LoVo (cell line): Measurements from ENCODE around the gene KCNT2.
"Not testable (repeated sequence)": the region's sequence is repeated elsewhere in the genome, so short reads cannot be mapped to it uniquely, and the experiment has no call there.

Experiments used
- DNase-seq: peaks from one replicate; pipeline ENCODE4 v3.0.0-alpha.2; 2016; ENCODE audit warnings: low spot score

The KCNT2 gene

DNA sequence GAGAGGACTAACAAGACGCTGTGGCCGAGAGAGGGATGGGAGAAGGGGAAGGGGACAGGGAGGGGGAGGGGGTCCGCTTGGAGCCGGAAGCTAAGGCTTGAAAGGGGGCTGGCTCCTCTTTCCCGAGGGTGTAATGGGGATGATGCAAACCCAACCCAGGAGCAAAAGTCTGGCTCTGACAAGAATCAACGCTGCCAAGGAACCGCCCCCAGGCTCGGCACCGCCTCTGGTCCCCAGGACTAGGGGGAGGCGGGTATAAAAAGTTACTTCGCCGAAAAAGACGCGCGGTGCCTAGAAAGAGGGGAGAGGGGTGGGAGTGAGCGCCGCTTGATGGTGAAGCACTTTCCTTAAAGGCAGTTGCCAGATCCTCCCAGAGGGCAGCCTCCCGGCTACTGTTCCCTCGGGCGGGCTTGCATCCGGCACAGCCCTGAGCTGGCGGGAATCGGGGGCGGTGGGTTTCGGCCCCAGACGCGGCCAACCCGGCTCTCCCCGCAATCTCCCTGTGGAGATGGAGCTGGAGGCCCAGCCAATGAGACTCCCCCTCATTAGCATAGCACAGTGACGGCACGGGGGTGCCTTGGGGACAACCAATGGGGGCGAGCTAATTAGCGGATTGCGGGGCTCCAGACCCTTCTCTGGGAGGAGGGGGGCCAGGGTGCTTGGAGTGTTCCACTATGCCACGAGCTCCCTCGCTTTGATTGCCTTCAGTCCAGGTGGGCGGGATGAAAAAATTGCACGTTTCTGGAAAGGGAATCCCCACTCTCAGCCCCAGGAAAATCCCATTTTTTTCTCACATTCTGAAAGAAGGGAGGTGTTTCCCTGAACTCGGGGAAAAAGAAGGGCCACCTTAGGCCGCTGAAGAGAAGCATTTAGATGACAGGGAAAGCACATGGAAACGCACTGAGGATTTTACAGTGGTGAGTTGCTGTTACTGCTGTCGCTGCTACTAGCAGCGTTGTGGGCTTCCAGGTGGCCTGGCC is at the start of gene KCNT2:
TSS of gene KCNT2 (minus strand) at position 51 of the 980 bp plus-strand sequence. CDS start 131 bp downstream, outside the sequence.
- DNase-seq: no peak

DNA sequence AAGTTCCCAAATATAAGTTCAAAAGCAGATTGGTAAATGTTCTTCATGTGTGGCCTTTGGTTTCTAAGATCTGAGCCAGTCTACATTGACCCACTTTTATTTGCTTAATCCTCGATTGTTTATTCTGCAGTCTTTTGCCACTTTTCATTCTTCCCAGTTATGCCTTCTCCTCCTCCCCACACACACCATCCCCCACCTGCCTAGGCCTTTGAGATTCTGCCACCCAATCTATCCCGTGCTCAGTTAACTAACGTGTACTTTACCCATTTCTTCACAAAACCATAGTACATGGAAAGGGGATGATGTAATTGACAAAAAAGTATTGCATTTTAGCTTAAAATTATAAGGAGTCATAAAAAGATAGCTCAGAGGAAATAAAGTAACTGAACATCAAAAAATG is 47.3 kb upstream of the KCNT2 start:
- no peak for DNase-seq

DNA sequence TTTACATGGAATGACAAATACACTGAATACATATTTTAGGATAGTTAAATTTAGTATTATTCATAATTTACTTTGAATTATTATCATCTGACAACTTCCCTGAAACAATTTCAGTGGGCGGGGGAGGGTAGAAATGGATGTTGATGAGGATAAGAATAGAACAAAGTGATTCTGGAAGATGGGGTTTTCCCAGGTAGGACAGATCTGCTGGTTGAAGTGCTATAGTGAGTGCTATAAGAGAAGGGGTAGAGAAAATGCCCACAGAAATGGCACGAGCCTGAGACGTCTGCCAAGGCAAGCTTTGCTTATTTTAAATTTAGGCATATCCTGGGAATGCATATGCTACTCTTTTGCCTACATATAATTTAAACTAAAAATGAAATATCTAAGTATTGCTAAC is 46.8 kb upstream of the KCNT2 start:
- no peak for DNase-seq

DNA sequence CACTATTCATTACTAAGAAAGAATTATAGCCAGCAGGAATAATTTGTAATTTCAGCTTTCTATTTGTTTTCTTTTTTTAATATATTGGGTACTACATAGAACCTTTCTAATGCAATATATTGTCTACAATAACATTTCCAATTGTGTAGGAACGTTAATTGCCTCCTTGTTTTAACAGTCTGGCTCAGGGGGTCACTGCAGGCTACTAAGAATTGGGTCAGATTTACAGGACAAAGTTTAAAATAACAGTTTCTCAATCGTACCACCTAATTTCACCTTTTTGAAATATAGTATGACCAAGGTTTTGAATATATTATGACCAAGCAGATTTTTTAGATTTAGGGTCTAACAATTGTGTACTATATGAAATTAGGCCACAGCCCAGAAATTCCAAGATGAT is 46.0 kb upstream of the KCNT2 start:
- DNase-seq: no peak

DNA sequence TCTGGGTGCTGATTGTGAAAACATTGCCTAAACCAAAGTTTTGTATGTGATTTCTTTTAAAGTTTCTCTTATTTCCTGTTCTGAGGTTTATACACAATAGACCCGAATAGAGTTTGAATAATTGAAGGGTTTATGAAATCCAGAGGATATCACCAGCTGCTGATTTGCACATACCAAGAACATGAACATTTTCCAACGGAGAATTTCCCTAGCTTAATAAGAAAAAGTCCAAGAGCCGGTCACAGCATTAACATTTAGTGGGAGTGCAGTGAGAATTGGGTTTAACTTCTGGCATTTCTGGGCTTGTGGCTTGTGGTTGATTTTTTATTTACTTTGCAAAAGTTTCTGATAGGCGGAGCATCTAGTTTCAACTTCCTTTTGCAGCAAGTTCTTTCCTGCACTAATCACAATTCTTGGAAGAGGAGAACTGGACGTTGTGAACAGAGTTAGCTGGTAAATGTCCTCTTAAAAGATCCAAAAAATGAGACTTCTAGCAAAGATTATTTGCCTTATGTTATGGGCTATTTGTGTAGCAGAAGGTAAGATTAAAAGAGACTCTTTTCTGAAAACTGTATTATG is 43.5 kb upstream of the KCNT2 start, which contains the start of gene CFH:
TSS of gene CFH (plus strand) at position 407 of the 579 bp plus-strand sequence. CDS start at position 482, 75 bp downstream.
- DNase-seq: no peak

DNA sequence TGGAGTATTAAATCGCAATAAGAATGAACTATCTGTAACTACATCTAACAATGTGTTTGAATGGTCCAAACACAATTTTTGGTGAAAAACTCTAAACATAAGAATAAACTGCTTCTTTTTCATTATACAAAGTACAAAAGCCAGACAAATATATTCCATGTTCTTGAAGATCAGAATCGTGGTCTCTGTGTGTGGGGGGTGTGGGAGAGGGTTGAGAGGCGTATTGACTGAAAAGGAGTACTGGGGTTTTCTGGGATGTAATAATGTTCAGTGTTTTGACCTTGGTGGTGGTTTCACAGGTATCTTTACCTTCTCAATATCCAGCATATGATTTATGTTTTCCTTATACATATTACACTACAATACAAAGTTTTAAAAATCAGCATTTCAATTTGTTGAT is 42.8 kb upstream of the KCNT2 start:
- no peak for DNase-seq

DNA sequence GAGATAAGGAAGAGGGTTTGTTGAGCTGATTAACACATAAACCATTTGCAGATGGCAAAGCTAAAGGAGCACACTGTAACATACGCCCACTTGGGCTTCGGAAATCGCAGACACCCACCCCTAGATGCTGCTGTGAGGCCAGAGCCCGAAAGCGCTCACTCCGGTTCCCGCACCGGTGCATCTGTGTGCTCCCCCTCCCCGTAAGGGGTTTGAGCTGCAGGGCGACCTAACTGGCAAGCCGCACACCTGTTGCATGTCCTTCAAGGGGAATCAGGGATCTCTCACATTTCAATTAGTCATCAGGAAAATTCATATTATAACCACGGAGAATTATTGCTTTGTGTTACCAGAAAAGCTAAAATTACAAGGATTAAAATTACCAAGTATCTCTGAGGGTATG is 42.2 kb upstream of the KCNT2 start:
- DNase-seq: no peak

DNA sequence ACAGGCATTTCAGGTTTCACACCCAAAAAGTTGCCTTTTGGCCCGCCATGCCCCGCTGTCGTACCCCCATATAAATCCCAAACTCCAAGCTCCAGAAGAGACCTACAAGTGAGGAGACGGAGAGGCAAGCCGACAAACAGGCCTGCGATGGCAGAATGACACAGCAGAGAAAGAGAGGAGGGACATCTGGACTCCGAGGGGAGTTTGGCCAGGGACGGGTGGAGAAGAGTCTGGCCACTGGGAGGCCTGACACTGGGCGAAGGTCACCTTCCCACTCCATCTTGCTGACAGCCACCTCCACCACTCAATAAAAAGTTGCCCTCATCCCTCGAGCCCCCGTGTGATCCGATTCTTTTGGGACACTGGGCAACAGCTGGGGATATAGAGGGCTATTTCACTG is 41.8 kb upstream of the KCNT2 start:
- DNase-seq: no peak

DNA sequence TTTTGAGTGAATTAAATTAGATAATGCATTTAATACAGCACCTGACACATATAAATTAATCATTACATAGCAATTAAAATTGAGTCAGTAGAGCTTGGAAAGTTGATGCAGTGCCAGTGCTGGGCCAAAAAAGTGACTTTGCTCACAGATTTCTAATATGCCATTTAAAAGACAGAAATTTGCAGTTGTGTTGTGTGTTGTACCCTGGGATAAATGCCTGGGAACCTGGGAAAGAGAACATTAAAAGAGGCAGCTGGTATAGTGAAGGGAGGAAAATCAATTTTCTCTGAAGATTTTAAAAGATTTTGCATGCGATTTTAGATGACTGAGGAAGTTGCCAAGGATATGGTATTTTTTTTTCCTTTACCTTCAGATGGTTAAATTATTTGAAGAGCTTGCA is 32.7 kb upstream of the KCNT2 start:
- no peak for DNase-seq

DNA sequence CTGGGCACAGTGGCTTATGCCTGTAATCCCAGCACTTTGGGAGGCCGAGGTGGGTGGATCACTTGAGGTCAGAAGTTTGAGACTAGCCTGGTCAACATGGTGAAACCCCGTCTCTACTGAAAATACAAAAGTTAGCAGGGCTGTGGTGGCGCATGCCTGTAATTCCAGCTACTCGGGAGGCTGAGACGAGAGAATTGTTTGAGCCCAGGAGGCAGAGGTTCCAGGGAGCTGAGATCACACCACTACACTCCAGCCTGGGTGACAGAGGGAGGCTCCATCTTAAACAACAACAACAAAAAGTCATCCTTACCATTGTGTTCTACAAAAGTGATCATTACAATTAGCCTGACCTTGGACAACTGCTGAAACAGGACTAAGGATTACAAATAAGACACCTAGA is 31.1 kb upstream of the KCNT2 start:
- DNase-seq: not testable (repeated sequence)

DNA sequence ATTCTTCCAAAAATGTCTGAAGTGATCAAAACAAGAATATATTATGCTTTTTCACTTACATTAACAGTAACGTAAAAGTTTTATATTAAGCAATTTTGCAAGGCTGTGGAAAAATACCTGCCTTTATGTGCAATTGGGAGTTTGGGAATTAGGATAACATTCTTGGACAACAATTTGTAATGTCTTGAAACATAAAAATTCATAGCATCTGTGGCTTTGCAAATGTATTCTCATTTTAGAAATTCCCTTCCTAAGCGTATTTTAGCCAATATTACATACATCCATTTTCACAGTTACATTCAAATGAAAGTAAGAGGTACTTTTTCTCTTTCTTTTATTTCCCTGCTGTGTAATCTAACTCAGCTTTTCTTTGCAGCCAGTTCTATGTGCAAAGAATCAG is 30.2 kb upstream of the KCNT2 start:
- no peak for DNase-seq

DNA sequence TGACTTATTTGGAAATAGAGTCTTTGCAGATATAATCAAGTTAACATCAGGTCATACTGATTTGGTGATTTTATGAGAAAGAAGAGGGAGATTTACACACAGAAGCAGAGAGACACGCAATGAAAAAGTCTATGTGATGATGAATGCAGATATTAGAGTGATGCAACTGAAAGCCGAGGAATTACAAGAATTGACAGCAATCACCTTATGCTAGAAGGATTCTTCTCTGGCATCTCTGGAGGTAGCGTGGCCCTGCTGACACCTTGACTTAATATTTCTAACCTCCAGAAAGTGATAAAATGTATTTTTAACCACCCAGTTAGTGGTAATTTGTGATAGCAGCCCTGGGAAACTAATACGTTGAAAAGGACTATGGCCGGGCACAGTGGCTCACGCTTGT is 29.4 kb upstream of the KCNT2 start:
- DNase-seq: no peak

DNA sequence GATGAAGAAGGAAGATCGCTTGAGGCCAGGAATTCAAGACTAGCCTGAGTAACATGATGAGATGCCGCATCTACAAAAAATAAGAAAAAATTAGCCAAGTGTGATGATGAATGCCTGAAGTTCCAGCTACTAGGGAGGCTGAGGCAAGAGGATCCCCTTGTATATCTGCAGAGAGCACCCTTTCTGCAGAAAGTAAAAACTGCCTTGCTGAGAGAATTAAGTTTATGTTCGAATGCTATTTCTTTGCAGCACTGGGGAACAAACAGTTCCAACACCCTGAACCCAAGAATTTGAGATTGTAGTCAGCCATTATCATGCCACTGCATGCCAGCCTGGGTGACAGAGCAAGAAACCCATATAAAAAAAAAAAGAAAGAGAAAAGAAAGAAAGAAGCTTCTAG is 20.6 kb upstream of the KCNT2 start:
- no peak for DNase-seq

DNA sequence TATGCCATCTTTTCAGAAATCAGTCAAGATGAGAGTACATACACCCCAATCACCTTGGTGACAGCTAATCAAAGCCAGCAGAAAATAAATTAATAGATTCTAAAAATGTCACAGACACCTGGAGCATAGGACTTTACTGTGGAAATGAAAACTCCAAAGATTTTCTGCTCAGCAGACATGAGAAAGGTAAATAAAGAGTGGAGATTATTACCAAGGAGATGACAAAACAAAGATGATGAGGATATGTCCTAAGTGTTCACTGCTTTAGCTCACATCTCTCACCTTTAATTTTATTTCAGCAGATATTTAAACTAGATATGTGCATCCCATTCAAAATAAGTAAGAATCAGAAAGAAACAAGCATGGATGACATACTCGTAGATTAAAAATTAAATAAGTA is 14.8 kb upstream of the KCNT2 start:
- DNase-seq: no peak

DNA sequence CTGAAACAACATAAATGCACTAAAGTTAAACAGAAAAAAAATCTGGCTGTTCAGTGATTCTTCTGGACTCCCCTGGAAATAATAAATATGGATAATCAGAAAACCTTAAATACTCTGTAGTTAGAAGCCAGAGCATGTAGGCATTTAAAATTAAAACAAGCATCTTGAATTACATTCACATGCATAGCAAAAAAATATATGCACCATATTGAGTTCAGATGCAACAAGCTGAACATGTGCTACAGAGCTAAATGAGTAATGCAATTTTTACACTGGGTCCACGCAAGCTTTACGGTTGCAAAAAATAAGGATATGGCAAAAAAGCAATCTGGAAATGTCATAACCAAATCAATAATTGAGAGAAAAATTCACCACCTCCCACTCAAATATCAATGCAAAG is 11.5 kb upstream of the KCNT2 start:
- DNase-seq: no peak

DNA sequence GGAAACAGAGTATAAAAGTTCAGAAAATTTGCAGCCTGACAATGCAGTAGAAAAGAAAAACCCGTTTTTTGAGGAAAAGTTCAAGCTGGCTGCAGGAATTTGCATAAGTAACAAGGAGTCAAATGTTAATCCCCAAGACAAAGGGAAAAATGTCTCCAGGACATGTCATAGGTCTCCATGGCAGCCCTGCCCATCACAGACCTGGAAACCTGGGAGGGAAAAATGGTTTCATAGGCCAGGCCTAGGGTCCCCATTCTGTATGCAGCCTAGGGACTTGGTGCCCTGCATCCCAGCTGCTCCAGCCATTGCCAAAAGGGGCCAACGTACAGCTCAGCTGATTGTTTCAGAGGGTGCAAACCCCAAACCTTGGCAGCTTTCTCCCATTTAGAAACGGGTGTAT is 3.6 kb upstream of the KCNT2 start:
- no peak for DNase-seq

DNA sequence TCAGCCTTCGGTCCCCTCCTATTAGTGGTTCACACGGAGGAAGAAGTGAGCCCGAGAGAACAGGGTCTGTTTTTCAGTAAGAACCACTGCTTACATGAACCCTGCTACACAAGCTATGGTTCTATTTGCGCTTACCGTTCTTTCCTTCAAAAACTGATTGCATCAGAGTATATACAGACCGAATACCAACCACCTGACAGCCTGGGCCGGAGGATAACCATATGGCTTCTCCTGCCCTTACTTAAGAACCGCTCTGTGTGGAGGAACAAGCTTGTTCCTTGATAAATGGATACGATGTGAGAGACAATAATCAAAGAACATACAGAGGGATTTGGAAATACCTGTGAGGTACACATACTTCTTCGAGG is 1.1 kb upstream of the KCNT2 start:
- no peak for DNase-seq

DNA sequence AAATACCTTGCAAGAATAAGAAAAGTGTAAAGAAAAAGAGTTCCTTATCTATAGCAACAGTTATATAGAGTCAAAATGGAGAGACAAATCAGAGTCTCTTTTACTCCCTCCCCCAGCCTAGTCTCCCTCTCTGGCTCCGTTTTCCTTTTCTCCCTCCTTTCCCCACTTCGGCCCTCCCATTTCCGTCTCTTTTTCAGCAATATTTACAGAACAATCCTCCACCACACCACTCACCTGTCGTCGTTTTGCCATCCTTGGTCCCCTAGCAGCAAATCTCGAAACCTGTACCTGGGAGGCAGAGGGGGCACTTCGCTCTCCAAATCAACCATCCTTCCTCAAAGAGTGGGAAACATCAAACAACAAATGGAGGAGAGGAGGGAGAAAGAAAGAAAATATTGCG is 259 bp downstream of the KCNT2 start:
- no peak for DNase-seq

DNA sequence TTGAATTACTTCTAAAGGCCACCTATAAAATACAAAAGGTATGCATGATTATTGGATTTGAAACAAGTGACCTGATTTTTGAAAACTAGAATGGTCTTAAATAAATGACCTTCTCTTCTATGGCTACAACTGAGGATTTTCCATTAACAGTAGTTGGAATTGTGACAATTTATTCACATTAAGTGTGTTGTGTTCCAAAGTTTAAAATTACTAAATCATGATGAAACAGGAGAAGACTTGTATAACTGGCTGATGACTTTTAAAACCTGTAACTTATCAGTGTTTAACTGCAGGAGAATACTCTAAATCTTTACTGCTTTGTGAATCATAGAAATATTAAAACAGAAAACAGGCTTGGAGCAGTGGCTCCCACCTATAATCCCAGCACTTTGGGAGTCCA is 4.6 kb downstream of the KCNT2 start:
- DNase-seq: no peak

DNA sequence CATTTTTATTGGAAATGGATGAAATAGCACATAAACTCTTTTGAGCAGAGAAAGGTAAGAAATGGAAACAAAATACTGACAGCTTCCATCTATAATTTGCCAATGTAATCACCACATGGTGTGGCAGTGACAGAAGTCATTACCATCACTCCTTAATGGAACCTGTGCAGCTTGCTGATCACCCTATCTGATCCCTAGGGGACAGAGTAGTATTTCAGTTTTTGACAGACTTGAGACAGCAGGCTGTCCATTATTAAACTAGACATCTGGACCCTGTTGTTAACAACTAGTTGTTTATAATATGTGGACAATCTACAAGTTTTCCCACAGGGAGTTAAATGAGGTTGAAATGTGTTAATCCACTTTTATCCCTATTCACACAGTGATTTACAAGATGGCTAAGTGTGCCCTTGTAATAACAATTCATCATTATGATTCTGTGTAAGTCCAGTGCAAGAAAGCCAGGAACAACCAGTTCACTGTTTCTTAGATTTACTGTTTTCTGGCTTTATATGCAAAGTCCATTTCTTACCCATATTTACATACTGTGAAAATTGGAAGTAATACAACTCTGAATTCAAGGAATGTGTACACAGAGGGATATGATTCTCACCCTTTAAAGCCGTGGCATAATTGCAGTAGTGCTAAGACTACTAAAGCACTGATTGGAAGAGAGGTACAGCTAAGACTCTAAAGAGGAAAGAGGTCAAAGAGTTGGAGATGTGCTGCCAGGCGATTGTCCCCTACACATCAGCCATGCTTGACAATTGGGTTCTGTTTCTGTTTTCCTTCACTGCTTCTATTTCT is 9.1 kb downstream of the KCNT2 start:
- DNase-seq: no peak

DNA sequence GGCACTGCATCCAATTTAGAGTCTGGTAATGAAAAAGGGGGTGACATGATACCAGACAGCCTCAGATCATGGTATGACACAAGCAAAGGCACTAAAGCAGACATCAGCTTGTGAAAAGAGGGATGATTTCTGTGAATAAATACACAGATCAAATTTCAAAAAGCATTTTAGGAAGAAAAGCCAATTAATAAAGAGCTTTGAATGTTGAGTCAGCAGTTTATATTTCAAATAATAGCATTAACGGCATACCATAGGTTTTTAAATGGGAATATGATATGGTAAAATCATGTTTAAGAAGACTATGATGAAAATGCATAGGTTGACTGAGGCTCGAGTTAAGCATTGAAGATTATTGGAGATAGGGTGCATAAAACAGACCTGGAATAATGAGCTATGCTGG is 13.5 kb downstream of the KCNT2 start:
- no peak for DNase-seq

DNA sequence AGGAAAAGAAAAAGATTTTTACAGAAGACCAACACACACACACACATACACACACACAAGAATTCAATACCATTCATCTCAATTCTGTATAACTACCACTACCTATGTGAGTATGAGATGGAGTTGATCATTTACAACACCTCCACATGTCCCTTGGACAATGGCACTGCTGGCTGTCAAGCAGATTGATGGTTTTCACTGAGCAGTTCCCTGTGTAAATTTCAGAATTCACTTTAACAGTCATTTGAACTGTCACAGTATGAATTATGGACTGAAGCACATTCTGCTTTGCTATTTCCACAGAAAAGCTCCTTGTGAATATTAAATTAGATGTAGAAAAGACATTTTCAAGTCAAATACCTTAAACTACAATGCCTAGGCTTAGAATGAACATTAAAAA is 14.3 kb downstream of the KCNT2 start:
- no peak for DNase-seq

DNA sequence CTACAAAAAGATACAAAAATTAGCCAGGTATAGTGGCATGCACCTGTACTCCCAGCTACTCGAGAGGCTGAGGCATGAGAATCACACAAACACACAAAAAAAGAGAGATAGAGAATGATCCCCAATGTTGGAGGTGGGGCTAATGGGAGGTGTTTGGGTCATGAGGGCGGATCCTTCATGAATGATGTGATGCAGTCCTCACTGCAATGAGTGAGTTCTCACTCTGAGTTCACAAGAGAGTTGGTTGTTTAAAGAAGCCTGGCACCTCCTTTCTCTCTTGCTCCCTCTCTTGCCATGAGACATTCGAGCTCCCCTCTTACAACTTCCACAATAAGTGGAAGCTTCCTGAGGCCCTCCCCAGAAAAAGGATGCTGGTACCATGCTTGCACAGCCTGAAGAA is 17.3 kb downstream of the KCNT2 start:
- DNase-seq: no peak
